Epithelial cell of esophagus (primary cell): ENCODE results near the gene HNRNPM.
"Not testable (repeated sequence)": the region's sequence is repeated elsewhere in the genome, so short reads cannot be mapped to it uniquely, and the experiment has no call there.

Source experiments
- DNase-seq: peaks from one replicate; pipeline ENCODE4 v3.0.0; 2010; ENCODE audit warnings: low read depth
- H3K4me3 ChIP-seq: 2 replicates; pipeline ENCODE4 v1.5.1; 2011; ENCODE audit warnings: mild to moderate bottlenecking, low read length, control low read depth
- TF ChIP-seq, protein P1 (sequence below): IDR thresholded peaks from 2 replicates; pipeline ENCODE4 v1.5.1; 2011; ENCODE audit warnings: low read depth, mild to moderate bottlenecking, low read length, control low read depth, inconsistent platforms; ENCODE audit not compliant: insufficient read depth; ENCODE audit errors: missing control alignments

Gene HNRNPM

DNA sequence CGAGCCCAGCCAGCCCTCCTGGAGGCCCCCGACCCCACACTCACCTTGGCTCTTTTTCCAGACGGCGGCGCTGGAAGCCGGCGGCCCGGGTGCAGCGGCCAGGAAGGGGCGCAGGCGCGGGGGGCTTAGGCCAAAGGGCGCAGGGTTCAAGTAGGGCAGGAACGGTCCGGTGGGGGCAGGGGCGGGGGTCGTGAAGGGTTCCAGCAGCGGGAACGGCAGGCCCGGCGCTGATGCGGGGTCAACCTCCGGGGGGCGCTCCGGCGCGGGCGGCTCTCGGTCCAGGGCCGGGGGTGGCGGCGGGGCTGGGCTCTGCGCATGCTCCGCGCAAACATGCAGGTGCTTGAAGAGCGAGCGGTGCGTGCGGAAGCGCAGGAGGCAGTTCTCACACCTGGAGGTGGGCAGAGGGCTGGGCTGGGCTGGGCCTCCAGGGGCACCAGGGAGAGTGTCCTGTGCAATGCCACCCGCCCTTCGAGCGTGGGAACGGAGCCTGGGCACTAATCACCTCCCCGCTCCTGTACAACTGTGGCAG, 66.9 kb downstream of the HNRNPM start:
- TF ChIP-seq, protein P1, sequence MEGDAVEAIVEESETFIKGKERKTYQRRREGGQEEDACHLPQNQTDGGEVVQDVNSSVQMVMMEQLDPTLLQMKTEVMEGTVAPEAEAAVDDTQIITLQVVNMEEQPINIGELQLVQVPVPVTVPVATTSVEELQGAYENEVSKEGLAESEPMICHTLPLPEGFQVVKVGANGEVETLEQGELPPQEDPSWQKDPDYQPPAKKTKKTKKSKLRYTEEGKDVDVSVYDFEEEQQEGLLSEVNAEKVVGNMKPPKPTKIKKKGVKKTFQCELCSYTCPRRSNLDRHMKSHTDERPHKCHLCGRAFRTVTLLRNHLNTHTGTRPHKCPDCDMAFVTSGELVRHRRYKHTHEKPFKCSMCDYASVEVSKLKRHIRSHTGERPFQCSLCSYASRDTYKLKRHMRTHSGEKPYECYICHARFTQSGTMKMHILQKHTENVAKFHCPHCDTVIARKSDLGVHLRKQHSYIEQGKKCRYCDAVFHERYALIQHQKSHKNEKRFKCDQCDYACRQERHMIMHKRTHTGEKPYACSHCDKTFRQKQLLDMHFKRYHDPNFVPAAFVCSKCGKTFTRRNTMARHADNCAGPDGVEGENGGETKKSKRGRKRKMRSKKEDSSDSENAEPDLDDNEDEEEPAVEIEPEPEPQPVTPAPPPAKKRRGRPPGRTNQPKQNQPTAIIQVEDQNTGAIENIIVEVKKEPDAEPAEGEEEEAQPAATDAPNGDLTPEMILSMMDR, result no peak
- DNase-seq, result peak; percentile 47
- peak overlapping the region; percentile 28 for H3K4me3 ChIP-seq

DNA sequence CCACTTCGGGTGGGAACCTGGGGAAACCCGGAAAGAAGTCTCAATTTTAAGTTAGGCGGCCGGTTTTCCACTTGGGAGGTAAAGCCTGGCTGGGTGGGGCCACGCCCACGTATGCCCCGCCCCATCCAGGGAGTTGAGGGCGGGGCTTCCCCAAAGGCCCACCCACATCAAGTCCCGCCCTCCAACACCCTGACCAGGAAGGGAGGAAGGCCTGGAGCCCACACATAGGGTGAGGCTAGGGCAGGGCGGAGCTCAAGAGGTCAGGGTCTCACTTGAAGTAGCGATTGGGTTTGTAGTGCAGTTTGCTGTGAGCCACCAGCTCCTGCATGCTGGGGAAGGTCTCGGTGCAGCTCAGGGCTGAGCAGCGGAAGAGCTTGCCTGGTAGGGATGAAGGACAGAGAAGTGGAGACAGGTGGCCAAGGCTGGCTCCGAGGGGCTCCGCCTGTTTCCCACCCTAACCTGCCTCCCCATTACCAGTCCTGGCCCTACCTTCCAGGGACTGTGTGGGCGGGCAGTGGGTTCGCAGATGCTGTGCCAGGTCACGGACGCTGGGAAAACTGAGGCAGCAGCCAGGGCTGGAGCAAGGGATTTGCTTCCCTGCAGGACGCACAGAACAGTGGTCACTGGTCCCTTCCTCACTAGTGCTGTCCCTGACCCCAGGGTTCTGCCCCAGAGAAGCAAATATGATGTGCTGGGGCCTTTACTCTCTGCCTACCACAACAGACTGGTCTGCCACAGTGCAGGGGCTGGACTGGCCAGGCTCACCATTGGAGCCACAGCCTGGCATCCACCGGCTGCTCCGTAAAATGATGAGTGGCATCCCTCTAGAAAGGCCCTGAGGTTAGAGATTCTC, 67.6 kb downstream of the HNRNPM start:
- peak overlapping the region; percentile 28 for H3K4me3 ChIP-seq
- DNase-seq, result peak; percentile 60
- TF ChIP-seq, protein P1, result no peak

DNA sequence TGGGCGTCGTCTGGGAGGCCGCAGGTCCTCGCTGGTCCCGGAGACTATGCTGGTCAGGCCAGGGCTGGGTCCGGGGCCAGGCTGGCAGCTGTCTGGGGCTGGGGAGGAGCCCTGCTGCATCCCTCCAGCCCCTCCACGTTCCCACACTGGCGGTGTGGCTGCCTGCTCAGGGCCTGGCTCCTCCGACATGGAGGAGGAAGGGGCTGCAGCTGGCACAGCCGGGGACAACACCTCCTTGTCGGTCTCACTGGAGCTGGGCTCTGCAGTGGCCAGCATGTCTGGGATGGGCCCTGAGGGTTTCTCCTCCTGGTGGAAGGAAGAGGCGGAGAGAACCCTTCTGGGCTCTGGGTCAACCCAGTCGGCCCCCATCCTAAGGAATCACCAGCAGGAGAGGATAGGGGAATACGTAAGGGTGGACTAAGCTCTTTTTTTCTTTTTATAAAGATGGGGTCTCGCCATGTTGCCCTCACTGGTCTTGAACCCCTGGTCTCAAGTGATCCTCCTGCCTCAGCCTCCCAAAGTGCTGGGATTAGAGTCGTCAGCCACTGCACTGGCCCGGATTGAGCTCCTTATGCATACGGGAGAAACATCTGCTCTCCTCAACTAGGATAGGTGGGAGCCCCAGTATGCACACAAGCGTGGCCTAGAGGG, 68.4 kb downstream of the HNRNPM start:
- TF ChIP-seq, protein P1, result peak; percentile 11
- peak overlapping the region; percentile 61 for H3K4me3 ChIP-seq
- DNase-seq, result no peak

DNA sequence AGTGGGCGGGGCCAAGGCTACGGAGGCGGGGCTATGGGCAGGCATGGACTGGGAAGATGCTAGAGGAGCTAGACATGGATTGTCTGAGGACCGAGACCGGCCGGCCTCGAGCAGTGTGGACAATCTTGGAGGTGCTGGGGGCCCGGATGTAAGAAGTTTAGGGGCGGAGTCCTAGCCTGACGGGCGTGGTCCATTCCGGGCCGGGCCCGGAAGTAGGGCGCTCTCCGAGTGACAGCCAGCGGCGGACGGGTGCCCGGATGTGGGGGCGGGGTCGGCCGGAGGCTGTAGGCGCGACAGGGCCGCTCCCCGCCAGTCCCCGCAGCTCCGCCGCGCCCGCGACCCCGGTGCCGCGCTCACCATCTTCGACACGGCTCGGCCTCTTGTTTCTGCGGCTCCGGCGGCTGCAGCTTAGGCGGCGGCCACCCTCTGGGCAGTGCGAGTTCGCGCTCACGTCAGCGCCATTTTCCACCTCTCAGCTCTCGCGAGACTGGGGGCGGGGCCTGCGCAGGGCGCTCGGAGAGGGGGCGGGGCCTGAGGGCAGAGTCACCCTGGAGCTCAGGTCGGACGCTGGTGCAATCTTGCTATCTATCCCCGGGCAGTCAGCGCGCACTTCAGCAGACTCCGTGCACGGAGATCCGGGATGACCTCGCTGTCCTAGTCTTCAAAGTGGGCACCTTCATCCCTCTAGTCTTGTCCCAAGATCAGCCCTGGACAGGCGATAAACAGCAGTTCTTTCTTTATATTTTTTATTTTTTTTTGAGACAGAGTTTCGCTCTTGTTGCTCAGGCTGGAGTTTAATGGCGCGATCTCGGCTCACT, 69.1 kb downstream of the HNRNPM start, which contains the start of gene ZNF414:
Gene ZNF414, minus strand, starts transcription at position 481 of the 818 bp plus-strand sequence. Its CDS starts 121 bp downstream, at position 360.
- TF ChIP-seq, protein P1, result no peak
- peak; percentile 94 for DNase-seq
- H3K4me3 ChIP-seq, result peak within 1 kb of the TSS; percentile 61

DNA sequence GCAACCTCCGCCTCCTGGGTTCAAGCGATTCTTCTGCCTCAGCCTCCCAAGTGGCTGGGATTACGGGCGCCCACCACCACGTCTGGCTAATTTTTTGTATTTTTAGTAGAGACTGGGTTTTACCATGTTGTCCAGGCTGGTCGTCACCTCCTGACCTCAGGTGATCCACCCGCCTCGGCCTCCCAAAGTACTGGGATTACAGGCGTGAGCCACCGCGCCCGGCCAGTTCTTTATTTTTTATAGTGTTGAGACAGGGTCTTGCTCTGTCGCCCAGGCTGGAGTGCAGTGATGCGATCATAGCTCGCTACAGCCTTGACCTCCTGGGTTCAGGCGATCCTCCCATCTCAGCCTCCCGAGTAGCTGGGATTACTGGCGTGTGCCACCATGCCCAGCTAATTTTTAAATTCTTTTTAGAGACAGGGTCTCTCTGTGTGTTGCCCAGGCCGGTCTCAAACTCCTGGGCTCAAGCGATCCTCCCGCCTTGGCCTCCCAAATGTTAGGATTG, 69.8 kb downstream of the HNRNPM start:
- H3K4me3 ChIP-seq, result peak overlapping the region; percentile 61
- DNase-seq, result not testable (repeated sequence)

DNA sequence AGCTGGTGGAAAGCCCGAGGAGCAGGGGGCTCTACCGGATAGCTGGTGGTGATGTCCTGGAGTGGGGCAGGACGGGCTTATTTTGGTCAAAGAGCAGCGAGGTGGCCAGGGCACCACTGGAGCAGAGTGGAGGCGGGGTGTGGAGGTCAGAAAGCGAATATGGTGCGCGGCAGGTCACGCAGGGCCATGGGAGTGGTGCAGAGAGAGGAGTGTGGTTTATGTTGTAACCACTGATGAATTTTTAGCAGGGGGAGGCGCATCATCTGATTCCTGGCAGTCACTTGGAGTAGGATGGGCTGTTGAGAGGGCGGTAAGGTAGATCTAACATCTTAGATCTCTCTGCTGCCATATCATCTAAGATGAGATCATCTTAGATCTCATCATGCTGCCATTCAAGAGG, 70.5 kb downstream of the HNRNPM start:
- TF ChIP-seq, protein P1, result no peak
- H3K4me3 ChIP-seq, result no peak overlapping the region
- DNase-seq, result no peak
